ENCODE data around the gene LNPEP. TPM values are rescaled to one million over a fixed set of nuclear protein-coding genes. Genes with fewer than 3 reads are reported as not detected.

Gene LNPEP
- total and polyA plus RNA-seq, 2 of the 13 experiments (the other 11 are each of a cell fraction or from before 2014, with no cell fraction given), result 8.0 to 16.9 TPM

DNA sequence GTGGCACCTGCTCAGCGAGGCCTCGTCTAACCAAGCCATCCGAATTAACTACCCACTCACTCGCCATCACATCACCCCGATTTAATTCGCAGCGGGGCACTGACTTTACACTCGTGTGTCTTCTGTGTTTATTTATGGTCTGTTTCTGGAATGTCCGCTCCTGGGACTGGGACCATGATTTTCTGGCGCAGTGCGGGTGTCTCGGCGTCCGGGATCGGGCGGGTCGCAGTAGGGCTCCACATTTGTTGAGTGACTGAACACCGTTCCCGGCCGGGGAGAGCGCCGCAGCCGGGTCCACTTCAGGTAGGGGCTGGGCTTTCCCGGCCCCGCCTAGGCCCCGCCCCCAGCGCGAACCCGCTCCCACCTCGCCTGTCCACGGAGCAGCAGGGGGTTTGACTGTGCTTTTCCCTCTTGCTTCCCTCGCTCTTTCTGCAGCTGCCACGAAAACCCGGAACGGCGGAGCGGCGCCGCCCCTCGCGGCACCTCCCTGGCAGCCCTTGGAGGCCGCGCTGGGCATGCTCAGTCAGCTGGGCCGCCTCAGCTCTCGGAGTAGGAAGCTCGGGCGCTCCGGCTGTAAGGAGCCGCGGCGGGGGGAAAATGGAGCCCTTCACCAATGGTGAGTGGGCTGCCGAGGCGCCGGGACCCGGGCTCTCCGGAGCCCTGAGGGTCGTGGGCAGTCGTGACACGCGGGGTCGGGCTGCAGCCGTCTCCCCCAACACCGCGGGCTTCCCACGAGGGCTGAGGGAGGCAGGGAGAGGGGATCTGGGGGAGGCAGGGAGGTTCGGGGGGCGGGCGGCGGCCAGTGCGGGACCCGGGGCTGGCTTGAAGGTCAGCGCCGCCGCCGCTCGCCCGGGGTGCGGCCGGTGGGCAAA lies at the start of gene LNPEP (continued):
- TF ChIP-seq JARID2 (CRISPR knock-in tag; IDR thresholded peaks at IDR 0.05; ENCODE audit: insufficient replicate concordance) (no peak), TEAD3 (CRISPR knock-in tag; optimal IDR thresholded peaks at IDR 0.05; ENCODE audit: borderline replicate concordance) (peak; percentile 72), HOXA5 (CRISPR knock-in tag; IDR thresholded peaks at IDR 0.05) (peak; percentile 81), ZNF883 (CRISPR knock-in tag; IDR thresholded peaks at IDR 0.05; ENCODE audit: not compliant biosample characterization) (no peak), NCOA2 (CRISPR knock-in tag; IDR thresholded peaks at IDR 0.05) (peak; percentile 45; the same call in 1 of the 2 replicates), NKX3-1 (CRISPR knock-in tag; IDR thresholded peaks at IDR 0.05) (no peak; the same call in 1 of the 2 replicates), ETV6 (CRISPR knock-in tag; conservative IDR thresholded peaks at IDR 0.05) (0 out of 2 replicates have a peak, but pooled peaks have one; percentile 40), ETV5 (CRISPR knock-in tag; IDR thresholded peaks at IDR 0.05; ENCODE audit: borderline replicate concordance) (peak; percentile 65; the same call in 1 of the 2 replicates), TGIF2 (CRISPR knock-in tag; IDR thresholded peaks at IDR 0.05) (peak; percentile 80; the same call in 1 of the 2 replicates), SAFB2 (CRISPR knock-in tag; IDR thresholded peaks at IDR 0.05; ENCODE audit: borderline replicate concordance, low read depth) (no peak), DPF2 (CRISPR knock-in tag; IDR thresholded peaks at IDR 0.05; ENCODE audit: borderline replicate concordance, low read depth) (peak; percentile 30; the same call in 1 of the 2 replicates), ZNF782 (CRISPR knock-in tag; IDR thresholded peaks at IDR 0.05; ENCODE audit: borderline replicate concordance) (peak; percentile 48; the same call in 1 of the 2 replicates), ZMYM3 (CRISPR knock-in tag; IDR thresholded peaks at IDR 0.05) (peak; percentile 84), MZF1 (CRISPR knock-in tag; IDR thresholded peaks at IDR 0.05; ENCODE audit: borderline replicate concordance) (no peak), REPIN1 (CRISPR knock-in tag; IDR thresholded peaks at IDR 0.05; ENCODE audit: borderline replicate concordance, low read depth) (peak; percentile 48; the same call in 1 of the 2 replicates), FOXA1 (IDR thresholded peaks at IDR 0.05) (no peak), FOXA1 (CRISPR knock-in tag; IDR thresholded peaks at IDR 0.05) (peak; percentile 70), POLR2AphosphoS5 (IDR thresholded peaks at IDR 0.05; ENCODE audit: low read depth, low read length) (peak; percentile 49; the same call in 1 of the 2 replicates), BRCA1 (CRISPR knock-in tag; IDR thresholded peaks at IDR 0.05) (no peak), ZNF839 (CRISPR knock-in tag; IDR thresholded peaks at IDR 0.05; ENCODE audit: borderline replicate concordance) (no peak), MTF1 (CRISPR knock-in tag; IDR thresholded peaks at IDR 0.05) (no peak), ZNF766 (CRISPR knock-in tag; IDR thresholded peaks at IDR 0.05; ENCODE audit: borderline replicate concordance) (no peak)
- TF ChIP-seq, protein P1, sequence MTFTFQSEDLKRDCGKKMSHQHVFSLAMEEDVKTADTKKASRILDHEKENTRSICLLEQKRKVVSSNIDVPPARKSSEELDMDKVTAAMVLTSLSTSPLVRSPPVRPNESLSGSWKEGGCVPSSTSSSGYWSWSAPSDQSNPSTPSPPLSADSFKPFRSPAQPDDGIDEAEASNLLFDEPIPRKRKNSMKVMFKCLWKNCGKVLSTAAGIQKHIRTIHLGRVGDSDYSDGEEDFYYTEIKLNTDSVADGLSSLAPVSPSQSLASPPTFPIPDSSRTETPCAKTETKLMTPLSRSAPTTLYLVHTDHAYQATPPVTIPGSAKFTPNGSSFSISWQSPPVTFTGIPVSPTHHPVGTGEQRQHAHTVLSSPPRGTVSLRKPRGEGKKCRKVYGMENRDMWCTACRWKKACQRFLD (CRISPR knock-in tag; IDR thresholded peaks at IDR 0.05; ENCODE audit: borderline replicate concordance), result no peak; the same call in 1 of the 2 replicates
- TF ChIP-seq, protein P2, sequence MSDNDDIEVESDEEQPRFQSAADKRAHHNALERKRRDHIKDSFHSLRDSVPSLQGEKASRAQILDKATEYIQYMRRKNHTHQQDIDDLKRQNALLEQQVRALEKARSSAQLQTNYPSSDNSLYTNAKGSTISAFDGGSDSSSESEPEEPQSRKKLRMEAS (IDR thresholded peaks at IDR 0.05), result peak; percentile 91
- TF ChIP-seq, protein P3, sequence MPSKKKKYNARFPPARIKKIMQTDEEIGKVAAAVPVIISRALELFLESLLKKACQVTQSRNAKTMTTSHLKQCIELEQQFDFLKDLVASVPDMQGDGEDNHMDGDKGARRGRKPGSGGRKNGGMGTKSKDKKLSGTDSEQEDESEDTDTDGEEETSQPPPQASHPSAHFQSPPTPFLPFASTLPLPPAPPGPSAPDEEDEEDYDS (CRISPR knock-in tag; IDR thresholded peaks at IDR 0.05), result peak; percentile 82
- TF ChIP-seq, protein P4, sequence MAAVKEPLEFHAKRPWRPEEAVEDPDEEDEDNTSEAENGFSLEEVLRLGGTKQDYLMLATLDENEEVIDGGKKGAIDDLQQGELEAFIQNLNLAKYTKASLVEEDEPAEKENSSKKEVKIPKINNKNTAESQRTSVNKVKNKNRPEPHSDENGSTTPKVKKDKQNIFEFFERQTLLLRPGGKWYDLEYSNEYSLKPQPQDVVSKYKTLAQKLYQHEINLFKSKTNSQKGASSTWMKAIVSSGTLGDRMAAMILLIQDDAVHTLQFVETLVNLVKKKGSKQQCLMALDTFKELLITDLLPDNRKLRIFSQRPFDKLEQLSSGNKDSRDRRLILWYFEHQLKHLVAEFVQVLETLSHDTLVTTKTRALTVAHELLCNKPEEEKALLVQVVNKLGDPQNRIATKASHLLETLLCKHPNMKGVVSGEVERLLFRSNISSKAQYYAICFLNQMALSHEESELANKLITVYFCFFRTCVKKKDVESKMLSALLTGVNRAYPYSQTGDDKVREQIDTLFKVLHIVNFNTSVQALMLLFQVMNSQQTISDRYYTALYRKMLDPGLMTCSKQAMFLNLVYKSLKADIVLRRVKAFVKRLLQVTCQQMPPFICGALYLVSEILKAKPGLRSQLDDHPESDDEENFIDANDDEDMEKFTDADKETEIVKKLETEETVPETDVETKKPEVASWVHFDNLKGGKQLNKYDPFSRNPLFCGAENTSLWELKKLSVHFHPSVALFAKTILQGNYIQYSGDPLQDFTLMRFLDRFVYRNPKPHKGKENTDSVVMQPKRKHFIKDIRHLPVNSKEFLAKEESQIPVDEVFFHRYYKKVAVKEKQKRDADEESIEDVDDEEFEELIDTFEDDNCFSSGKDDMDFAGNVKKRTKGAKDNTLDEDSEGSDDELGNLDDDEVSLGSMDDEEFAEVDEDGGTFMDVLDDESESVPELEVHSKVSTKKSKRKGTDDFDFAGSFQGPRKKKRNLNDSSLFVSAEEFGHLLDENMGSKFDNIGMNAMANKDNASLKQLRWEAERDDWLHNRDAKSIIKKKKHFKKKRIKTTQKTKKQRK (IDR thresholded peaks at IDR 0.05; ENCODE audit: low read length), result no peak

All from HepG2 (cell line).